NCI-H2227 (cell line): ENCODE measurements around the gene SPRR2D.
"Not testable (repeated sequence)": the region's sequence is repeated elsewhere in the genome, so short reads cannot be mapped to it uniquely, and the experiment has no call there.

Source experiments
- DNase-seq: peaks from one replicate; lab custom pipeline; 2025; ENCODE audit not compliant: unreplicated experiment; lab: John Stamatoyannopoulos, UW

Gene SPRR2D

DNA sequence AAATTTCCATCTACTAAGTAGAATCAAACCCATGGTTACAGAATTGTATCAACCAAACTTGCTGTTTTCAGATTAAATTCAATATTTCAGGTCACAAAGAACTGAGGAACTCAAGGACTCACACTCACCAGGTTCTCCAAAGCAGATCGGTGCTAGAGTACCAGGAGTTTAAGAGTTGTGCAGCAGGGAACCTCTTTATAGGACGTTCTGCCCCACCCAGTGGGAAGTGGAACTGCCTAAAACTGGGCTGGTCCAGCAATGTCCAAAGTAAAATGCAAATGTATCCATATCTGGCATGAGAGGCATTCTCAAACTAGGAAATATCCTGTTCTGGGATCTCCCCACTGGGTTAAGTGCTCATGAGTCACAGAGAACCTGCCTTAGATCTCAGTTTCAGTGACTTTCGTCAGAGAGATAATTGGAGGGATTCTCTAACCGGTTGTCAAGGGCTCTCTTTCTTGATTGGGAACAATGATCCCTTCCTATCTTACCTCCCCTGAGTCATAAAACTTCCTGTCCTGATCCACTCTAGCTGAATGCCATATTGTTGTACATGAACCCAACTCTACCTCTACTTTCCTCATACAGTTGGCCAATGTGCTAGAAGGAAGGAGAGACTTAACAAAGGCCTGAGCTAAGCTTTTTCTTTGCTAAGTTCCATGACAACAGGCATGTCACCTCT is at the start of gene SPRR2D:
Gene SPRR2D (minus strand): TSS at position 171 of the 682 bp plus-strand sequence. CDS start 774 bp downstream, outside the sequence.
- no peak for DNase-seq

DNA sequence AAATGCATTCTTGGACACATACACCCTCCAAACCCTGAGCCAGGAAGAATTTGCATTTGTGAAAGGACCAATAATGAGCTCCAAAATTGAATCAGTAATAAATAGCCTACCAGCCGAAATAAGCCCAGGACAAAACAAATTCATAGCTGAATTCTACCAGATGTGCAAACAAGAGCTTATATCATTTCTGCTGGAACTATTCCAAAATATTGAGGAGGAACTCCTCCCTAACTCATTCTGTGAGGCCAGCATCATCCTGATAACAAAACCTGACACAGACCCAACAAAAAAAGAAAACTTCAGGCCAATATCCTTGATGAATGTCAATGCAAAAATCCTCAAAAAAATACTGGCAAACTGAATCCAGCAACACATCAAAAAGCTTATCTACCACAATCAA is 46.7 kb upstream of the SPRR2D start:
- no peak for DNase-seq

DNA sequence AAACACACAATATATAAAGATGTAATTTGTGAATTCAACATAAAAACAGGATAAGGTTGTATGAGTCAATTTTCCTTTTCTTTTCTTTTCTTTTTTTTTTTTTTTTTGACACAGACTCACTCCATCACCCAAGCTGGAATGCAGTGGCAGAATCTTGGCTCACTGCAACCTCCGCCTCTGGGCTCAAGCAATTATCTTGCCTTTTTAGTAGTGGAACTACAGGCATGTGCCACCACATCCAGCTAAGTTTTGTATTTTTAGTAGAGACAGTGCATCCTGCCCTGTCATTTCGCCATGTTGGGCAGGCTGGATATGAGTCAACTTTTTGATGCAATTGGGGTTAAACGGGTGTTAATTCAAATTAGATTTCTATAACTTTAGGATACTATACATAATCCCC is 40.8 kb upstream of the SPRR2D start:
- no peak for DNase-seq

DNA sequence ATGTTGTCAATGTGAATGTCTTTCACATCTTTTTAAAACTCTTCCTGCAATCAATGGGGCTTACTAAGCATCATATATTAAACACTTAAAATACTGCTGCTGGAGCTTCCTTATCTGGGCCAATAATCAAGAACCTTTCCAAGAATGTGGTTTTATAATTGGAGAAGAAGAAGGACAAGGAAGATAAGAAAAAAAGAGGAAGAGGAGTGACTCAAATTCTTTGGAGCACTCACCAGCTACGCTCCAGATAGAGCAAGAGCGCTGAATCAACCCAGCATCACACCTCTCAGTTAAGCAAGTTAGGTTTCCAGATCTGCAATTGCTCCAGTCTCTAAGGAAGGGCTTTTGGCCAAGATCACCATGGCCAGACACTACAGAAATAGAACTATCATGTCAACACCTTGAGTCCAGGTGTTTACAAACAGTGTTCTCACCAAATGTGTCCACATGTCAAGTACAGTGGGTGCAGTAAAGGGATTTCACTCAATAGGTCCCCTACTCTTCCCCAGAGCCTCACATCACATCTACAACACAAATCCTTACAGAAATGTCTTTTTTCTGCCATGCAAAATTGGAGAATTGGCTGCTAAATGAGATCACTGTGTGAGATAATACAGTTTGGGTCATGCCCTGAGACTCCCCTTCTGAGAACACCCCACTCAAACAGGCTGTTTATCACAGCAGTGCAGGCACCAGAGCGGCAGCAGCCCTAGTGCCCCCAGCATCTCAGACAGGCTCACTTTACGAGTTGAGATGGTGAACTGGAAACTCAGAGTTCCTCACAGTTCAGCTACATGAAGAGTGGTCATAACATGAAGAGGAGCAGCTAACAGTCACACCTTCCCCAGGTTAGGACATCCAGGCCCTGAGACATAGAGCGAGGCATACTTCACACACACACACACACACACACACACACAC is 32.1 kb upstream of the SPRR2D start:
- DNase-seq, result no peak

DNA sequence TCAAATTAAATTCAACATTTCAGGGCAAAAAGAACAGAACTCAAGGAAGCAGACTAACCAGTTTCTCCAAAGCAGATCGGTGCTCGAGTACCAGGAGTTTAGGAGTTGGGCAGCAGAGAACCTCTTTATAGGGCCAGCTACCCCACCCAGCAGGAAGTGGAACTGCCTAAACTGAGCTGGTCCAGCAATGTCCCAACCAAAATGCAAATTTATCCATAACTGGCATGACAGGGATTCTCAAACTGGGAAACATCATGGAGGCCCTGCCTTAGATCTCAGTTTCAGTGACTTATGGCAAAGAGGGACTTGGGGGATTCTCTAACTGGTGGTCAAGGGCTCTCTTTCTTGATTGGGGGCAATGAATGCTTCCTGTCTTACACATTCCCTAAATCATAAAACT is 30.6 kb upstream of the SPRR2D start, which contains the start of gene SPRR2B:
Gene SPRR2B (minus strand): TSS at position 101 of the 400 bp plus-strand sequence. CDS start 772 bp downstream, outside the sequence.
- DNase-seq, result no peak

DNA sequence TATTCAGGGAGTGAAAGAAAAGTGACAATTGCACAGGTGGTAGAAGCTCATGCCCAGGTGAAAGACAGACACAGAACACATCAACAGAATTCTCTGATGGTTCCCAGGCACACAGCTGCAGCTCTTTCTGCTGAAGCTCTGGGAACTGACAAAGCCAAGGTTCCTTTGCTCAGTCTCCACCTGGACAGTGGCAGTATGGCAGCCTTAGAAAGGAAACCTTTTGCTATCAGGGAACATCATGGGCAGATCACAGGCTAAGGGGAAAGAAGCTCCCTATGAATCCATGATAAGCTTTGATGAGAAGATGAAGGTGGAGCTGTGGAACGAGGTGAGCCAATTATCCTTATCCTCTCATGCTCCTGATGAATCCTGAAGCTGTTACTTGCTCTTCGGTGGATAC is 29.3 kb upstream of the SPRR2D start:
- DNase-seq, result no peak

DNA sequence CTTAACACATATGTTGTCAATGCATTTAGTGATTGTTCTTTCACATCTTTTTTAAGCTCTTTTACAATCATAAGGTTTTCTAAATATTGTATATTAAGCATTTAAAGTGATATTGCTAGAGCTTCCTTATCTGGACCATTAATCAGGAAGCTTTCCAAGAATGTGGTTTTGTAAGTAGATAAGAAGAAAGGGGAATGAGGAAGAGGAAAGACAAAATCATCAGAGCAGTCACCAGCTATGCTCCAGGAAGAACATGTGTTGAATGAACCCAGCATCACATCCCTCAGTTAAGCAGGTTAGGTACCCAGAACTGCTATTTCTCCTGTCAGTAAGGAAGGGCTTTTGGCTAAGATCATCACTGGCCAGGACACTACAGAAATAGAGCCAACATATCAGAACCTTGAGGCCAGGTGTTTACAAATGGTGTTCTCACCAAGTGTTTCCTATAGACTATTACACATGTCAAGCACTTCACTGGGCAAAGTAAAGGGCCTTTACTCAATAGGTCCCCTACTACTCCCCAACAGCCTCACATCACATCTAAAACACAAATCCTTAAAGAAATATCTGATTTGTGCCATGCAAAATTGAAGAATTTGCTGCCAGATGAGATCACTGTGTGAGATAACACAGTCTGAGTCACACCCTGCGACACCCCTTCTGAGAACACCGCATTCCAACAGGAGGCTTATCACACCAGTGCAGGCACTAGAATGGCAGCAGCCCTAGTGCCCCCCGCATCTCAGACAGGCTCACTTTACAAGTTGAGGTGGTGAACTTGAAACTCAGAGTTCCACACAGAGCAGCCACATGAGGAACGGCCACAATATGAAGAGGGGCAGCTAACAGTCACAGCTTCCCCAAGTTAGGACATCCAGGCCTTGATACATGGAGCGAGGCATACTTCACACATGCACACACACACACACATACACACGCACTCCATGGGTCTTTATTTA is 18.2 kb upstream of the SPRR2D start:
- no peak for DNase-seq

DNA sequence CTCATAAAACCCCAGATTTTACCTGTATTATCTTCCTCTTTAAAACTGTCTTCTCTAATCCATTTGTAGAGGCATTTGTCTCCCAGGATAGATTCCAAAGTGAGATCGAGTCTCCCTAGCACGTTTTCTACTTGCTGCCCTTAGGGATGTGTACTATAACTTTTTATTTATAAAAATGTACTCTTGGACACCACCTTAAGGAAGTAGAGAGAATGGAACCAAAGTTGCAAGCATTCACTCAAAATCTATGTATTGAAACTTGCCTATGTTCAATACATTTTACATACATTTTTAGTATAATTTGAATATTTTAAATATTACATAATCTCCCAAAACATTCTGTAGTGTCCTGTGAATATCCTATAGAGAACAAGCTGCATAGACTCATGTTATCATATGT is 17.2 kb upstream of the SPRR2D start:
- DNase-seq, result no peak

DNA sequence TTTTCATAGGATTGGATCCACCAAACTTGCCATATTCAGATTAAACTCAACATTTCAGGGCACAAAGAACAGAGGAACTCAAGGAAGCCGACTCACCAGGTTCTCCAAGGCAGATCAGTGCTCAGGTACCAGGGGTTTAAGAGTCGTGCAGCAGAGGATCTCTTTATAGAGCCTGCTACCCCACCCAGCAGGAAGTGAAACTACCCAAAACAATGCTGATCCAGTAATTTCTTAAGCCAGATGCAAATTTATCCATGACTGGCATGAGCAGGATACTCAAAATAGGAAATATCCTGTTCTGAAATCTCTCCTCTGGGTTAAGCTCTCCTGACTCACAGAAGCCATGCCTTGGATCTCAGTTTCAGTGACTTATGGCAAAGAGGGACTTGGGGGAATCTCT is 16.5 kb upstream of the SPRR2D start, which contains the start of gene SPRR2A:
Gene SPRR2A (minus strand): TSS at position 138 of the 400 bp plus-strand sequence. CDS start 777 bp downstream, outside the sequence.
- no peak for DNase-seq

DNA sequence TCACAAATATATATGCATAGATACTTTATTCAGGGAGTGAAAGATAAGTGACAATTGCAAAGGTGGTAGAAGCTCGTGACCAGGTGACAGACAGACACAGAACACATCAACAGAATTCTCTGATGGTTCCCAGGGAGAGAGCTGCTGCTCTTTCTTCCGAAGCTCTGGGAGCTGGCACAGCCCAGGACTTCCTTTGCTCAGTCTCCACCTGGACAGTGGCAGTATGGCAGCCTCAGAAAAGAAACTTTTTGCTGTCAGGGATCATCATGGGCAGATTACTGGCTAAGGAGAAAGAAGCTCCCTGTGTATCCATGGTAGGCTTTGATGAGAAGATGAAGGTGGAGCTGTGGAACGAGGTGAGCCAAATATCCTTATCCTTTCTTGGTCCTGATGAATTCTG is 15.2 kb upstream of the SPRR2D start:
- DNase-seq, result not testable (repeated sequence)

DNA sequence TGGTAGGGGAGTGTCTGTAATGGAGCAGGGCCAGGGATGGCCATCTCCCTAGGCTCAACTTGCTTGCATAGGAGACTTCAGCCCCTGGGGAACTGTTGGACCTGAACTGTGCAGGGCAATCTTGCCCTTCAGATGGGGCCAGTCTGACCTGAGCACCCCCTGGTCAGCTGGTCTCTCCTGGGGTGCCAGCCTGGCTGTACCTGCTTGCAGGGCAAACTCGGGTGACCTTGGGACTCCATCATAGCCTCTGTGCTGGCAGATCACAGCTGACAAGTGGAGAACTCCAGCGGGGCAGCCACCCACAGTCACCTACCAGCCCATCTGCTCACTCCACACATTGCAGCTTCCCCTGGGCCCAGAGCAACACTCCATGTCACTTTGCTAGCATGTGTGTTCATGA is 8.3 kb upstream of the SPRR2D start:
- no peak for DNase-seq

DNA sequence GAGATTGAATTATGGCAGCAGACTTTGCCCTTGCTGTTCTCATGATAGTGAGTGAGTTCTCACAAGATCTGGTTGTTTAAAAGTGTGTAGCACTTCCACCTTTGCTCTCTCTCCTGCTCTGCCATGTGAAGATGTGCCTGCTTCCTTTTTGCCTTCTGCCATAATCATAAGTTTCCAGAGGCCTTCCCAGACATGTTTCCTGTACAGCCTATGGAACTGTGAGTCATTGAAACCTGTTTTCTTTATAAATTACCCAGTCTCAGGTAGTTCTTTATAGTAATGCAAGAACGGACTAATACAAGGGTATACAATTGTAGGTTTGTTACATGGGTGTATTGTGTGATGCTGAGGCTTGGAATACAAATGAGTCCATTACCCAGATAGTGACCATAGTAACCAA is 5.7 kb downstream of the SPRR2D start:
- no peak for DNase-seq

DNA sequence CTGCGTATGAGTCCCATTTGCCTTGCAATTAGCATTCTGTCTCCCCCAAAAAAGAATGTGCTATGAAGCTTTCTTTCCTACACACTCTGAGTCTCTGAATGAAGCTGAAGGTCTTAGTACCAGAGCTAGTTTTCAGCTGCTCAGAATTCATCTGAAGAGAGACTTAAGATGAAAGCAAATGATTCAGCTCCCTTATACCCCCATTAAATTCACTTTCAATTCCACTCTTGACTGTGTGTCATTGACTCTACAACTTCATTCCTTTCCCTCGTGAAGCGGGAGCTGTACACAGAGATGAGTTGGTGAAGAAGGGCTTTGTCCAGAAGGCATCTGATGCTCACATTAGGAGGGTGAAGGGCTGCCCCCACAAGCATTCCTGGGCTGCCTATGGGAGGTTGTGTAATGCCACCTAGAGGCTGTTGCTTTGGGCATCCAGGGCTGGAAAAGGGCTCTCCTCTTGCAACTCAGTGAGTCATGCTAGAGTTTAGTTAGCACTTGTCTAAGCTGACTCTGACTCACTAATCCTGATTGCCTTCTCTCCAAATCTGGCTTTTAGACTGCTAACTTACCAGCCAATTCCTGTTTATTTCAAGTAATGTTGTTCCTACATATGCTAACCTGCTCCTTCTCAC is 8.1 kb downstream of the SPRR2D start:
- no peak for DNase-seq

DNA sequence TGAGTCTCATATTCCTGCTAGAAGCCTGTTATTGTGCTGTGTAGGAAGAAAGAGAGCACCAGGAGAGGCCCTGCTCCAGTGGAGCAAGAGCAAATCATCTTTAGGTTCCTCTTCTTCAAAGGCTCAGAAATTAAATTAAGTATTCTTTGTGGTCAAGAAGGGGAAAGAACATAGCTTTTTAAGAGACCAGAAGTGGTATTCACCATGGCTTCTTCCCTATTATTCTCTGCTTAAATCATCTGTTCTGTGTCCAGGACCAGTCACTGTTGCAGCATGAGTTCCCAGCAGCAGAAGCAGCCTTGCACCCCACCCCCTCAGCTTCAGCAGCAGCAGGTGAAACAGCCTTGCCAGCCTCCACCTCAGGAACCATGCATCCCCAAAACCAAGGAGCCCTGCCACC is 8.8 kb downstream of the SPRR2D start:
- no peak for DNase-seq

DNA sequence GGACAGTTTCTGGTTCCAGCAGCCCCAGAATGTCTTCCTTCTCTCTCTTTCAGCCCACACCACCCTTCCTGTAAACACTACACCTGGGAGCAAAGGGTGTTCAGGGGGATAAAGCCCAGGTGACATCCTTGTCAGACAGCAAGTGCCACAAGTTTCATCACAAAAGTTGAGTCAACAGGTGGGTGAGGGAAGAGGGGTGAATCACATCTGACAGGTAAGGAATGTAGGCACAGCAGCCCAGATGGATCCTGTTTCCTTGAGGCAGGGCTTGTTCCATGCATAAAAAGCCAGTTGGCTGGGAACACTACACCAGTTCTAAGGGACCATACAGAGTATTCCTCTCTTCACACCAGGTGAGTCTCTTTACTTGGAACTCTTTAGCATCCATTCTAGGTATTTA is 10.0 kb downstream of the SPRR2D start, which contains the start of gene SPRR1B:
Gene SPRR1B (plus strand): TSS at position 309 of the 400 bp plus-strand sequence. CDS start 1,143 bp downstream, outside the sequence.
- DNase-seq, result no peak

DNA sequence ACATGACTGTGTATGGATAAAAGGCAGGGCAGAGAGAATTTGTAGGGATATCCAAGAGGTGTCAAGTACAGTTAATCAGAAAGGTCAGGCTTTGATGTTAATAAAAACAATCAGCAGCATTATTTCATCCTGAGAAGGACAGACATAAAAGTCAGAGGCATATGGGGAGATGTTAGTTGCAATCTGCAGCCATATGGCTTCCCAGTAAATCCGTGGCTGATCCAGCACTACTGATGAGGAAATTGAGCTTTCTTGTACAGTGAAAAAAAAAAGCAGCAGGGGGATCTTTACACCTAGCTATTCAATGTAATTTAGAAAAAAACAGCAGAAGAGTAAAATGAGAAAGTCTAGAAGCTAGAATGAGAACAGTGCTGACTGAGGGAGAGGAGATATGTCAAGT is 12.2 kb downstream of the SPRR2D start:
- no peak for DNase-seq

DNA sequence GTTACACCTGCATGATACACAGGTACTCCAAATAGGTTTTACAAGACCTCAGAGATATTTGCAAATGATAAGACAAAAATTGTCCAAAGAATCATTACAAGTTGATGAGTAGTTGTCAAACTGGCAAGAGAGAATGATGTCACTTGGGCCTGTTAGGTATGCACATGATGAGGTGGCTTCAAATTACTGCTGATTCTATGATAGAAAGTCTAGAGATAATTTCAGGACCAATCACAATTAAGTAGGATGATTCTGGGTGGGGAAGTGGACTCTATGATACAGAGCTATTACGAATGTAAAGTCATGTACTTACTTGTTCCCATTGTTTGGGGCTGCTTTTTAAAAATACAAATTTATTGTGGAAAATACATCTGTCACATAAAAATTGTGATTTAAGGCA is 15.1 kb downstream of the SPRR2D start:
- DNase-seq, result no peak

DNA sequence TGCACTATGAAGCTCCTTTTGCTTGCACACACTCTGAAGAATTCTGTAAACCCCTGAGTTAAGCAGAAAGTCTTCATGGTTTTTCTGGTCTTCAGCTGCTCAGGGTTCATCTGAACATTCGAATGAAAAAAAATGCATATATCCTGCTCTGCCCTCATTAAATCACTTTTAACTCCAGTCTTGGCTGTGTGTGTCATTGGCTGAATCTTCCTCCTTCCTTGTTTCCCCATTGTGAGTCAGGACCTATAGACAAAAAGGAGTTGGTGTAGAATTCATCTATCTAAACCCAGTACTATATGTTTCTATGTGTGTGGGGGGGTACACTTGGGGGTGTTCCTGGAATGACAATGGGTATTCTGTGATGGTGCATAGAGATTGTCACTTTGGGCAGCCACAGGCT is 16.5 kb downstream of the SPRR2D start:
- no peak for DNase-seq

DNA sequence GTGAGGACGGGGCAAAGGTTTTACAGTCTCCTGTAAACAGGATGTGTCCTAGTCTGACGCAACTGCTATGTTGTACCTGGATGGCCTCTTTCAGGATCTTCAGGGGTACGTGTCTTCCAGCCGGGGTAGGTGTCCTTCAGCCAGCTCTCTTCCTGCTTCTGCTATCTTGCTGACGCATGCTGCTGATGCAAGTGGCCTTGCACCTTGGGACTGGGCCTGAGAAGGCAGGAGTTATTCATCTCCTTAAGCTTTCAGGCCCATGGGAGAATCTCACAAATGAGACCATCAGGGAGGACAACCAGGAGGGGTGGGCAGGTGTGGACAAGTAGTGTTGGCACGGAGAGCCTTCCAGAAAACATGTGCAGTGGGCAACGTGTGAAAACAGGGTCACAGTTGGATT is 17.8 kb downstream of the SPRR2D start:
- no peak for DNase-seq

DNA sequence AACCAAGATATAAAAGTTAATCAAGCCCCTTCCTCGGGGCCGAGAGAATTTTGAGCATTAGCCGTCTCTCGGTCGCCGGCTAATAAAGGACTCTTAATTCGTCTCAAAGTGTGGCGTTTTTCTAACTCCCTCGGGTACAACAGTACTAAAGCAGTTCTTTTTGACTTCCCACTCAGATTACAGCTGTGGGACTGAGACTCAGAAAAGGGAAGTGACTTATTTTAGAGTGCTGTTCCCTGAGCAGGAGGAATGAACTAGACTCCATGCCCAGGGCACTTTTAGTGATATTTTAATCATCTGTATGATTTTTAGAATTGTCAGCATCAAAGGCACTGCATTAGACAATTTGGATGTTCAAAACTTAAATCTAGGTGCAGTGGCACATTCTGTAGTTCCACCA is 18.6 kb downstream of the SPRR2D start:
- not testable (repeated sequence) for DNase-seq
